Prostate gland (tissue), 2 donors: ENCODE measurements around the gene ST6GALNAC4. TPM values are rescaled to one million over a fixed set of nuclear protein-coding genes. Genes with fewer than 3 reads are reported as not detected.

Experiments
- DNase-seq: peaks from one replicate; pipeline ENCODE4 v3.0.0-alpha.2; 2019; ENCODE audit warnings: low spot score
- H3K27ac ChIP-seq, 2 donors: fragments of 200-600 bp; sonication (generic); 2 replicates each; pipeline ENCODE4 v1.5.1; 2017 to 2019
- H3K27me3 ChIP-seq: fragments of 200-600 bp; sonication (generic); replicated peaks from 2 replicates; pipeline ENCODE4 v1.5.1; 2019; ENCODE audit not compliant: insufficient read depth
- H3K36me3 ChIP-seq, 2 donors: fragments of 200-600 bp; sonication (generic); 1 replicate in 1 of 2; 2 replicates in 1 of 2; pipeline versions ENCODE4 v1.5.1 to v1.8.1; 2017 to 2019
- H3K4me1 ChIP-seq: fragments of 200-600 bp; sonication (generic); replicated peaks from 2 replicates; pipeline ENCODE4 v1.5.1; 2019
- H3K4me3 ChIP-seq, 2 donors: fragments of 200-600 bp; sonication (generic); 2 replicates each; pipeline ENCODE4 v1.5.1; 2017 to 2019
- H3K9me3 ChIP-seq: fragments of 200-600 bp; sonication (generic); 2 replicates; pipeline ENCODE4 v1.5.1; 2017
- CTCF ChIP-seq, 4 experiments: fragments of 200-600 bp in 2 of 4; fragments of 450-650 bp in 2 of 4; sonication (generic) in 2 of 4; IDR thresholded peaks; 1 replicate in 3 of 4; 2 replicates in 1 of 4; pipeline ENCODE4 v1.5.1; 2016 to 2019; ENCODE audit warnings: antibody characterized with exemption in 4 of 4, mild to moderate bottlenecking in 2 of 4, moderate library complexity in 2 of 4
- POLR2A ChIP-seq: fragments of 450-650 bp; IDR thresholded peaks from one replicate; pipeline ENCODE4 v1.6.1; 2016; ENCODE audit warnings: antibody characterized with exemption, mild to moderate bottlenecking
- POLR2AphosphoS5 ChIP-seq: sonication (generic); formaldehyde crosslinking; IDR thresholded peaks from one replicate; pipeline ENCODE4 v1.6.1; 2017; ENCODE audit warnings: antibody characterized with exemption
- WGBS: methylation state at CpG from one replicate; pipeline ENCODE4 v1.1.5; 2018; 5-methylcytosine and 5-hydroxymethylcytosine counted together
- intact Hi-C: fragments of 100-400 bp; cut with DNase I; formaldehyde crosslinking; loops from one replicate; pipeline ENCODE4 v1.14.2; 2022
- total RNA-seq, 2 donors: library from RNA; depleted of rRNA; stranded (reverse); fragments of >200 nt; gene quantifications; one replicate each; pipeline ENCODE4 v1.1.0, GENCODE V29; 2016

ST6GALNAC4 gene
- total RNA-seq, 2 donors from 2014 or later: 21.8 to 47.0 TPM

- no peak overlapping the region for H3K27ac ChIP-seq
- intact Hi-C loops: no loop called here
- no peak for DNase-seq
- 73% methylated on average over 14 of the region's 14 CpGs for WGBS
- TF ChIP-seq POLR2A (no peak), POLR2AphosphoS5 (no peak), CTCF (IDR thresholded peaks at IDR 0.05) (no peak)
- no peaks in the 10 kb centered on the region for H3K27me3 ChIP-seq
- H3K4me3 ChIP-seq: peak overlapping the region in 1 of 2 donors; percentile 22
- no peaks in the 10 kb centered on the region for H3K36me3 ChIP-seq
- no peaks in the 10 kb centered on the region for H3K4me1 ChIP-seq
- H3K9me3 ChIP-seq: no peaks in the 10 kb centered on the region
Observed at GRCh38 chr9:127925959-127926905, 9.4 kb upstream of the ST6GALNAC4 start.

GRCh38 chr9:127924736-127925444 is 8.0 kb upstream of the ST6GALNAC4 start:
- Histone ChIP-seq H3K4me1 (no peaks in the 10 kb centered on the region), H3K27me3 (no peaks in the 10 kb centered on the region), H3K9me3 (no peaks in the 10 kb centered on the region), H3K36me3 (no peaks in the 10 kb centered on the region), H3K4me3 (no peak overlapping the region), H3K27ac (no peak overlapping the region)
- intact Hi-C loops: no loop called here
- WGBS: 89% methylated on average over 22 of the region's 22 CpGs
- TF ChIP-seq CTCF (IDR thresholded peaks at IDR 0.05) (no peak), POLR2AphosphoS5 (no peak), POLR2A (no peak)
- DNase-seq: no peak

GRCh38 chr9:127923771-127924170 is 6.9 kb upstream of the ST6GALNAC4 start:
- intact Hi-C loops: no loop called here
- H3K4me3 ChIP-seq: no peak overlapping the region
- WGBS: 86% methylated on average over 8 of the region's 8 CpGs
- H3K9me3 ChIP-seq: no peaks in the 10 kb centered on the region
- TF ChIP-seq POLR2A (no peak), POLR2AphosphoS5 (no peak), CTCF (IDR thresholded peaks at IDR 0.05) (no peak)
- no peaks in the 10 kb centered on the region for H3K36me3 ChIP-seq
- H3K4me1 ChIP-seq: no peaks in the 10 kb centered on the region
- H3K27me3 ChIP-seq: no peaks in the 10 kb centered on the region
- no peak overlapping the region for H3K27ac ChIP-seq
- no peak for DNase-seq

- H3K27me3 ChIP-seq: no peaks in the 10 kb centered on the region
- no peak for DNase-seq
- no peak overlapping the region for H3K27ac ChIP-seq
- TF ChIP-seq POLR2A (no peak), POLR2AphosphoS5 (no peak), CTCF (IDR thresholded peaks at IDR 0.05) (no peak)
- H3K36me3 ChIP-seq: no peaks in the 10 kb centered on the region
- WGBS: 63% methylated on average over 6 of the region's 6 CpGs
- intact Hi-C loops: no loop called here
- no peaks in the 10 kb centered on the region for H3K4me1 ChIP-seq
- no peak overlapping the region for H3K4me3 ChIP-seq
- H3K9me3 ChIP-seq: no peaks in the 10 kb centered on the region
Observed at GRCh38 chr9:127923046-127923445, 6.2 kb upstream of the ST6GALNAC4 start.
